GM23248 (cell line): Measurements from ENCODE around the gene C11orf98. TPM values are rescaled to one million over a fixed set of nuclear protein-coding genes. Genes with fewer than 3 reads are reported as not detected.

Source experiments
- DNase-seq: peaks from one replicate; pipeline ENCODE4 v3.0.0-alpha.2; 2015
- H2AFZ ChIP-seq: fragments of 200-600 bp; sonication (generic); 2 replicates; pipeline ENCODE4 v1.6.1; 2016; ENCODE audit warnings: antibody characterized with exemption
- H3F3A ChIP-seq: fragments of 200-600 bp; sonication (generic); 2 replicates; pipeline ENCODE4 v1.6.1; 2016; ENCODE audit warnings: mild to moderate bottlenecking, antibody characterized with exemption, mixed run types; ENCODE audit not compliant: insufficient read depth
- H3K27ac ChIP-seq: fragments of 200-600 bp; sonication (generic); 2 replicates; pipeline ENCODE4 v1.5.1; 2016; ENCODE audit warnings: mild to moderate bottlenecking
- H3K27me3 ChIP-seq: fragments of 200-600 bp; sonication (generic); replicated peaks from 2 replicates; pipeline ENCODE4 v1.6.1; 2016; ENCODE audit warnings: mild to moderate bottlenecking; ENCODE audit not compliant: insufficient read depth
- H3K36me3 ChIP-seq: fragments of 200-600 bp; sonication (generic); 2 replicates; pipeline ENCODE4 v1.6.1; 2016; ENCODE audit warnings: low read depth, mild to moderate bottlenecking
- H3K4me1 ChIP-seq: fragments of 200-600 bp; sonication (generic); 2 replicates; pipeline ENCODE4 v1.6.1; 2016; ENCODE audit warnings: mild to moderate bottlenecking; ENCODE audit not compliant: insufficient read depth
- H3K4me2 ChIP-seq: fragments of 200-600 bp; sonication (generic); one replicate; pipeline ENCODE4 v1.6.1; 2016; ENCODE audit warnings: mild to moderate bottlenecking; ENCODE audit not compliant: unreplicated experiment
- H3K4me3 ChIP-seq: fragments of 200-600 bp; sonication (generic); 2 replicates; pipeline ENCODE4 v1.5.1; 2016; ENCODE audit warnings: mild to moderate bottlenecking
- H3K79me2 ChIP-seq: fragments of 200-600 bp; sonication (generic); 2 replicates; pipeline ENCODE4 v1.6.1; 2016; ENCODE audit warnings: mild to moderate bottlenecking; ENCODE audit not compliant: insufficient read depth
- H3K9ac ChIP-seq: fragments of 200-600 bp; sonication (generic); 2 replicates; pipeline ENCODE4 v1.6.1; 2016; ENCODE audit warnings: mild to moderate bottlenecking
- H3K9me2 ChIP-seq: fragments of 200-600 bp; sonication (generic); 2 replicates; pipeline ENCODE4 v1.6.1; 2016; ENCODE audit warnings: mixed run types, mild to moderate bottlenecking, moderate library complexity; ENCODE audit not compliant: insufficient read depth
- H3K9me3 ChIP-seq: fragments of 200-600 bp; sonication (generic); one replicate; pipeline ENCODE4 v1.6.1; 2017; ENCODE audit warnings: low read depth
- H4K20me1 ChIP-seq: fragments of 200-600 bp; sonication (generic); 2 replicates; pipeline ENCODE4 v1.6.0; 2016; ENCODE audit not compliant: insufficient read depth
- EZH2 ChIP-seq: fragments of 200-600 bp; sonication (generic); IDR thresholded peaks from 2 replicates; pipeline ENCODE4 v1.6.1; 2018; ENCODE audit warnings: antibody characterized with exemption, mild to moderate bottlenecking; ENCODE audit not compliant: insufficient read depth, poor library complexity, severe bottlenecking
- EZH2phosphoT487 ChIP-seq: fragments of 200-600 bp; sonication (generic); IDR thresholded peaks from 2 replicates; pipeline ENCODE4 v1.6.1; 2018; ENCODE audit warnings: antibody characterized with exemption, moderate library complexity, mild to moderate bottlenecking, low read depth; ENCODE audit not compliant: insufficient read depth
- WGBS, 2 experiments: methylation state at CpG; one replicate each; pipeline ENCODE4 v1.1.6; 2015 to 2017; ENCODE audit warnings: low lambda C conversion rate in 2 of 2, low coverage in 1 of 2; ENCODE audit errors: missing lambda C conversion rate in 2 of 2; 5-methylcytosine and 5-hydroxymethylcytosine counted together
- in situ Hi-C: fragments of 300-500 bp; cut with MboI; formaldehyde crosslinking; loops from 2 replicates; pipeline ENCODE4 v1.15.0; 2020
- polyA plus RNA-seq: library from polyadenylated mRNA; unstranded; fragments of >200 nt; fragmentation: Nextera tagmentation; extraction: Ambion mirVana; gene quantifications from 2 replicates; pipeline ENCODE4 v1.2.1, GENCODE V29; 2016
- total RNA-seq: library from RNA; depleted of rRNA; stranded (reverse); fragments of >200 nt; shearing (Covaris generic); gene quantifications from 2 replicates; pipeline ENCODE4 v1.2.3, GENCODE V29; 2014

C11orf98 gene
- total and polyA plus RNA-seq, 2 experiments from 2014 or later = 24.2 to 76.8 TPM

- no peaks in the 10 kb centered on the region for H4K20me1 ChIP-seq
- no peaks in the 10 kb centered on the region for H3K9me3 ChIP-seq
- peak overlapping the region; percentile 20 for H3K4me3 ChIP-seq
- H3K9me2 ChIP-seq = no peaks in the 10 kb centered on the region
- 6 to 14% methylated on average over 1 of the region's 1 CpG for WGBS, 2 experiments
- no peaks in the 10 kb centered on the region for H3K27me3 ChIP-seq
- in situ Hi-C loops = loop anchor here (25.0 kb wide), 1 partner anchor 301 kb away; no protein-coding TSS in a partner anchor
- TF ChIP-seq EZH2phosphoT487 = no peak
- no peak for TF ChIP-seq EZH2
- peak overlapping the region; percentile 65 for H3K9ac ChIP-seq
- H2AFZ ChIP-seq = peak overlapping the region; percentile 60
- peaks cover 23% of the 10 kb centered on the region for H3K4me1 ChIP-seq
- peak; percentile 47 for DNase-seq
- H3K4me2 ChIP-seq = peak overlapping the region; percentile 65
- peaks cover 7% of the 10 kb centered on the region; the same call in 1 of the 2 replicates for H3K36me3 ChIP-seq
- H3F3A ChIP-seq = peaks cover 23% of the 10 kb centered on the region; the same call in 1 of the 2 replicates
- peak overlapping the region; percentile 68; the same call in 1 of the 2 replicates for H3K27ac ChIP-seq
- H3K79me2 ChIP-seq = no peaks in the 10 kb centered on the region
Observed at GRCh38 chr11:62688491-62688890, 23.5 kb upstream of the C11orf98 start.

- Histone ChIP-seq H3K4me2 (peak overlapping the region; percentile 65), H3K9ac (peak overlapping the region; percentile 65), H3K4me3 (peak overlapping the region; percentile 20)
Observed at GRCh38 chr11:62687508-62688396, 22.7 kb upstream of the C11orf98 start.

GRCh38 chr11:62682518-62682917 is 17.5 kb upstream of the C11orf98 start:
- in situ Hi-C loops = loop anchor here (25.0 kb wide), 1 partner anchor 295 kb away; no protein-coding TSS in a partner anchor

More at GRCh38 chr11:62687508-62688396, 22.7 kb upstream of the C11orf98 start:
- Histone ChIP-seq H3K79me2 (no peaks in the 10 kb centered on the region), H3K27me3 (no peaks in the 10 kb centered on the region), H2AFZ (peak overlapping the region; percentile 60), H3K27ac (no peak overlapping the region), H3F3A (peaks cover 23% of the 10 kb centered on the region; the same call in 1 of the 2 replicates), H3K9me2 (no peaks in the 10 kb centered on the region), H3K36me3 (no peaks in the 10 kb centered on the region), H3K9me3 (no peaks in the 10 kb centered on the region), H3K4me1 (peaks cover 23% of the 10 kb centered on the region), H4K20me1 (no peaks in the 10 kb centered on the region)
- TF ChIP-seq EZH2 (no peak), EZH2phosphoT487 (no peak)
- WGBS, 2 experiments = 41 to 45% methylated on average over 65 to 72 of the region's 74 CpGs
- DNase-seq = no peak
- in situ Hi-C loops = loop anchor here (25.0 kb wide), 1 partner anchor 300 kb away; no protein-coding TSS in a partner anchor

GRCh38 chr11:62680825-62681240 is 15.8 kb upstream of the C11orf98 start:
- H3K79me2 ChIP-seq = peaks cover 30% of the 10 kb centered on the region
- H3K4me3 ChIP-seq = no peak overlapping the region
- H3F3A ChIP-seq = peaks cover 23% of the 10 kb centered on the region
- H3K4me1 ChIP-seq = peaks cover 10% of the 10 kb centered on the region
- no peaks in the 10 kb centered on the region for H3K27me3 ChIP-seq
- H3K36me3 ChIP-seq = peaks cover 7% of the 10 kb centered on the region; the same call in 1 of the 2 replicates
- H3K9ac ChIP-seq = no peak overlapping the region
- H3K4me2 ChIP-seq = no peak overlapping the region
- DNase-seq = peak; percentile 90
- no peaks in the 10 kb centered on the region for H4K20me1 ChIP-seq
- peak overlapping the region; percentile 31 for H2AFZ ChIP-seq
- no peaks in the 10 kb centered on the region for H3K9me3 ChIP-seq
- WGBS, 2 experiments = 3 to 5% methylated on average over 4 of the region's 4 CpGs
- no peaks in the 10 kb centered on the region for H3K9me2 ChIP-seq
- in situ Hi-C loops = loop anchor here (25.0 kb wide), 1 partner anchor 294 kb away; no protein-coding TSS in a partner anchor
- H3K27ac ChIP-seq = peak overlapping the region; percentile 10
- no peak for TF ChIP-seq EZH2
- TF ChIP-seq EZH2phosphoT487 = no peak

More at GRCh38 chr11:62682518-62682917, 17.5 kb upstream of the C11orf98 start:
- no peaks in the 10 kb centered on the region for H3K9me3 ChIP-seq
- no peaks in the 10 kb centered on the region for H3K27me3 ChIP-seq
- no peaks in the 10 kb centered on the region for H3K9me2 ChIP-seq
- DNase-seq = no peak
- H3K4me1 ChIP-seq = peaks cover 10% of the 10 kb centered on the region
- H4K20me1 ChIP-seq = no peaks in the 10 kb centered on the region
- H3K9ac ChIP-seq = no peak overlapping the region
- whole genome bisulfite sequencing, 2 experiments = 84 to 89% methylated on average over 7 of the region's 7 CpGs
- H3K27ac ChIP-seq = no peak overlapping the region
- no peak overlapping the region for H3K4me2 ChIP-seq
- H3F3A ChIP-seq = peaks cover 15% of the 10 kb centered on the region
- no peak for TF ChIP-seq EZH2phosphoT487
- no peak for TF ChIP-seq EZH2
- H3K79me2 ChIP-seq = peaks cover 13% of the 10 kb centered on the region
- no peak overlapping the region for H3K4me3 ChIP-seq
- no peak overlapping the region for H2AFZ ChIP-seq
- no peaks in the 10 kb centered on the region for H3K36me3 ChIP-seq
